Right cardiac atrium (tissue), 5 donors: ENCODE results near the gene EPC2. TPM values are rescaled to one million over a fixed set of nuclear protein-coding genes. Genes with fewer than 3 reads are reported as not detected.
"Not testable (repeated sequence)": the region's sequence is repeated elsewhere in the genome, so short reads cannot be mapped to it uniquely, and the experiment has no call there.

Experiments used
- ATAC-seq, 2 donors: fragments of 200-7000 bp; cut with Tn5 transposase; one replicate each; pipeline versions ENCODE4 v1.8.0 to v1.9.1; 2020; ENCODE audit warnings: moderate library complexity in 2 of 2, mild to moderate bottlenecking in 1 of 2
- DNase-seq, 3 donors: peaks; one replicate each; pipeline ENCODE4 v3.0.0-alpha.2; 2020
- H3K27ac ChIP-seq: one replicate; pipeline ENCODE4 v1.5.1; 2013; ENCODE audit warnings: mild to moderate bottlenecking, low read length, control low read depth, moderate library complexity
- H3K27me3 ChIP-seq: one replicate; pipeline ENCODE4 v1.6.1; 2013; ENCODE audit not compliant: control insufficient read depth, insufficient read depth
- H3K4me1 ChIP-seq: one replicate; pipeline ENCODE4 v1.6.1; 2013; ENCODE audit warnings: low read length; ENCODE audit not compliant: control insufficient read depth, insufficient read depth
- H3K4me3 ChIP-seq: one replicate; pipeline ENCODE4 v1.5.1; 2013; ENCODE audit warnings: low read length, control low read depth
- H3K9me3 ChIP-seq: one replicate; pipeline ENCODE4 v1.6.1; 2013; ENCODE audit warnings: low read length; ENCODE audit not compliant: control insufficient read depth
- WGBS: extraction: QIAGEN DNeasy Blood & Tissue Kit; methylation state at CpG from one replicate; pipeline ENCODE4 v1.1.7; 2013; 5-methylcytosine and 5-hydroxymethylcytosine counted together
- intact Hi-C, 4 donors: fragments of 100-400 bp; cut with DNase I; formaldehyde crosslinking; loops; one replicate each; pipeline versions ENCODE4 v1.11.0 to v1.14.0; 2022 to 2023
- polyA plus RNA-seq: library from polyadenylated mRNA; stranded (reverse); fragments of 200-250 nt; gene quantifications from one replicate; pipeline ENCODE4 v1.2.3, GENCODE V29; 2013
- total RNA-seq, 4 donors: library from RNA; stranded (reverse); fragmentation: NEBNext Ultra II Directional; extraction: Animal tissue kit (Norgen Biotek cat#: 25700); gene quantifications; one replicate each; pipeline ENCODE4 v1.2.1, GENCODE V29; 2021
- donor health status: healthy with polysubstance abuse.
- donor health status: DM: no; HTN: yes; CAD: no.
- donor health status: DM: no; HTN: no; CAD: no.
- donor health status: DM: no; HTN: yes; CAD: no; lungs with severe emphysema.
- donor health status: DM: yes; HTN: yes; CAD: no.

The EPC2 gene
- total and polyA plus RNA-seq, 5 donors, result 9.9 to 27.8 (median 25.9) TPM

GRCh38 chr2:148653437-148653836, 8.9 kb downstream of the EPC2 start:
- H3K4me1 ChIP-seq, result peaks cover 5% of the 10 kb centered on the region
- intact Hi-C loops, result no loop called here
- WGBS, result 34% methylated on average over 2 of the region's 2 CpGs

GRCh38 chr2:148654435-148654834, 9.9 kb downstream of the EPC2 start:
- Histone ChIP-seq H3K9me3 (no peaks in the 10 kb centered on the region), H3K4me3 (no peak overlapping the region), H3K27me3 (no peaks in the 10 kb centered on the region), H3K4me1 (peaks cover 5% of the 10 kb centered on the region), H3K27ac (no peak overlapping the region)
- intact Hi-C loops, result no loop called here
- 95% methylated on average over 6 of the region's 6 CpGs for WGBS
- no peak for DNase-seq
- ATAC-seq, result no peak

More at GRCh38 chr2:148653437-148653836, 8.9 kb downstream of the EPC2 start:
- ATAC-seq (peak in 1 of 2 donors; percentile 11), DNase-seq (no peak)
- Histone ChIP-seq H3K27ac (no peak overlapping the region), H3K9me3 (no peaks in the 10 kb centered on the region), H3K27me3 (no peaks in the 10 kb centered on the region), H3K4me3 (no peak overlapping the region)

- Histone ChIP-seq H3K9me3 (no peaks in the 10 kb centered on the region), H3K27ac (no peak overlapping the region), H3K27me3 (no peaks in the 10 kb centered on the region), H3K4me1 (peaks cover 5% of the 10 kb centered on the region), H3K4me3 (no peak overlapping the region)
- no peak for DNase-seq
- ATAC-seq, result no peak
- intact Hi-C loops, result no loop called here
- 94% methylated on average over 1 of the region's 1 CpG for WGBS
Observed at GRCh38 chr2:148656516-148656915, 12.0 kb downstream of the EPC2 start.

- 58% methylated on average over 2 of the region's 2 CpGs for WGBS
- no peaks in the 10 kb centered on the region for H3K27me3 ChIP-seq
- intact Hi-C loops, result no loop called here
- peaks cover 3% of the 10 kb centered on the region for H3K4me1 ChIP-seq
- H3K4me3 ChIP-seq, result no peak overlapping the region
- ATAC-seq (peak in 1 of 2 donors; percentile 51), DNase-seq (no peak)
- H3K27ac ChIP-seq, result no peak overlapping the region
- no peaks in the 10 kb centered on the region for H3K9me3 ChIP-seq
Observed at GRCh38 chr2:148658807-148659722, 14.5 kb downstream of the EPC2 start.

- DNase-seq, result no peak
- intact Hi-C loops, result no loop called here
- Histone ChIP-seq H3K4me1 (no peaks in the 10 kb centered on the region), H3K4me3 (no peak overlapping the region), H3K27me3 (no peaks in the 10 kb centered on the region), H3K27ac (no peak overlapping the region), H3K9me3 (no peaks in the 10 kb centered on the region)
- no peak for ATAC-seq
Observed at GRCh38 chr2:148660999-148661398, 16.4 kb downstream of the EPC2 start.

- DNase-seq, H3K4me1 ChIP-seq, H3K27me3 ChIP-seq, H3K27ac ChIP-seq, H3K4me3 ChIP-seq, ATAC-seq, H3K9me3 ChIP-seq, intact Hi-C loops: not testable (repeated sequence)
- WGBS, result 98% methylated on average over 8 of the region's 8 CpGs
Observed at GRCh38 chr2:148662332-148662731, 17.8 kb downstream of the EPC2 start.

GRCh38 chr2:148664229-148664628, 19.7 kb downstream of the EPC2 start:
- DNase-seq (no peak), ATAC-seq (no peak)
- intact Hi-C loops, result no loop called here
- WGBS, result 96% methylated on average over 8 of the region's 8 CpGs
- Histone ChIP-seq H3K27ac (no peak overlapping the region), H3K4me1 (peaks cover 4% of the 10 kb centered on the region), H3K4me3 (no peak overlapping the region), H3K27me3 (no peaks in the 10 kb centered on the region), H3K9me3 (no peaks in the 10 kb centered on the region)

- intact Hi-C loops, result no loop called here
- Histone ChIP-seq H3K9me3 (no peaks in the 10 kb centered on the region), H3K27ac (no peak overlapping the region), H3K4me1 (peaks cover 10% of the 10 kb centered on the region), H3K4me3 (no peak overlapping the region), H3K27me3 (no peaks in the 10 kb centered on the region)
- DNase-seq (no peak), ATAC-seq (no peak)
Observed at GRCh38 chr2:148666555-148666954, 22.0 kb downstream of the EPC2 start.

- Histone ChIP-seq H3K9me3 (no peaks in the 10 kb centered on the region), H3K27me3 (no peaks in the 10 kb centered on the region), H3K4me1 (peaks cover 10% of the 10 kb centered on the region), H3K4me3 (no peak overlapping the region), H3K27ac (no peak overlapping the region)
- ATAC-seq, result peak in 1 of 2 donors; percentile 40
- intact Hi-C loops, result no loop called here
- 34% methylated on average over 4 of the region's 4 CpGs for WGBS
- no peak for DNase-seq
Observed at GRCh38 chr2:148667113-148667836, 22.7 kb downstream of the EPC2 start.

- WGBS, result 78% methylated on average over 1 of the region's 1 CpG
- H3K9me3 ChIP-seq, result no peaks in the 10 kb centered on the region
Observed at GRCh38 chr2:148670773-148671172, 26.2 kb downstream of the EPC2 start.

More at GRCh38 chr2:148670773-148671172, 26.2 kb downstream of the EPC2 start:
- Histone ChIP-seq H3K4me1 (peaks cover 14% of the 10 kb centered on the region), H3K27me3 (no peaks in the 10 kb centered on the region), H3K27ac (no peak overlapping the region), H3K4me3 (no peak overlapping the region)
- intact Hi-C loops, result no loop called here
- DNase-seq, result no peak
- no peak for ATAC-seq
